ENCODE results near the gene GALNT2. TPM values are rescaled to one million over a fixed set of nuclear protein-coding genes. Genes with fewer than 3 reads are reported as not detected.

The GALNT2 gene
- total RNA-seq, 1 experiment from 2014 or later = 141 TPM

GRCh38 chr1:230216896-230217295 is 149.9 kb downstream of the GALNT2 start:
- Mint-ChIP-seq H3K4me1 (ENCODE audit: low read depth, unreplicated experiment) (peaks cover 37% of the 10 kb centered on the region), H3K4me3 (ENCODE audit: low read depth, unreplicated experiment) (no peak overlapping the region), H3K9me3 (ENCODE audit: low read depth, unreplicated experiment) (peaks cover 3% of the 10 kb centered on the region), H3K27ac (ENCODE audit: unreplicated experiment) (peak overlapping the region; percentile 11), H3K27me3 (ENCODE audit: unreplicated experiment) (no peaks in the 10 kb centered on the region), H3K36me3 (ENCODE audit: insufficient read depth, unreplicated experiment) (peaks cover 10% of the 10 kb centered on the region)
- DNase-seq = no peak
- intact Hi-C loops (cut with micrococcal nuclease; ENCODE audit: unreplicated experiment) = no loop called here
- CTCF ChIA-PET = interaction anchor here (1.1 kb wide), 1 partner anchor 12 kb away, joined by 3 read pairs; no protein-coding TSS in a partner anchor
- TF ChIP-seq CTCF (IDR thresholded peaks at IDR 0.05; ENCODE audit: unreplicated experiment) = no peak
- no TSS peak for BruUV-seq (replicated peaks)

GRCh38 chr1:230218667-230219066 is 151.6 kb downstream of the GALNT2 start:
- Mint-ChIP-seq H3K4me1 (ENCODE audit: low read depth, unreplicated experiment) (peaks cover 25% of the 10 kb centered on the region), H3K27me3 (ENCODE audit: unreplicated experiment) (no peaks in the 10 kb centered on the region), H3K27ac (ENCODE audit: unreplicated experiment) (no peak overlapping the region), H3K36me3 (ENCODE audit: insufficient read depth, unreplicated experiment) (peaks cover 10% of the 10 kb centered on the region), H3K9me3 (ENCODE audit: low read depth, unreplicated experiment) (peaks cover 3% of the 10 kb centered on the region), H3K4me3 (ENCODE audit: low read depth, unreplicated experiment) (no peak overlapping the region)
- intact Hi-C loops (cut with micrococcal nuclease; ENCODE audit: unreplicated experiment) = no loop called here
- no peak for TF ChIP-seq CTCF (IDR thresholded peaks at IDR 0.05; ENCODE audit: unreplicated experiment)
- CTCF ChIA-PET = no interaction called here
- no peak for DNase-seq
- BruUV-seq (replicated peaks) = no TSS peak

- BruUV-seq (replicated peaks) = no TSS peak
- intact Hi-C loops (cut with micrococcal nuclease; ENCODE audit: unreplicated experiment) = no loop called here
- DNase-seq = no peak
- CTCF ChIA-PET = interaction anchor here (0.7 kb wide), 1 partner anchor 152 kb away, joined by 3 read pairs; no protein-coding TSS in a partner anchor
- Mint-ChIP-seq H3K4me3 (ENCODE audit: low read depth, unreplicated experiment) (no peak overlapping the region), H3K4me1 (ENCODE audit: low read depth, unreplicated experiment) (peaks cover 22% of the 10 kb centered on the region), H3K36me3 (ENCODE audit: insufficient read depth, unreplicated experiment) (peaks cover 10% of the 10 kb centered on the region), H3K9me3 (ENCODE audit: low read depth, unreplicated experiment) (peaks cover 3% of the 10 kb centered on the region), H3K27me3 (ENCODE audit: unreplicated experiment) (no peaks in the 10 kb centered on the region), H3K27ac (ENCODE audit: unreplicated experiment) (no peak overlapping the region)
- TF ChIP-seq CTCF (IDR thresholded peaks at IDR 0.05; ENCODE audit: unreplicated experiment) = no peak
Observed at GRCh38 chr1:230219174-230220067, 152.4 kb downstream of the GALNT2 start.

GRCh38 chr1:230220478-230220877 is 153.4 kb downstream of the GALNT2 start:
- Mint-ChIP-seq H3K4me3 (ENCODE audit: low read depth, unreplicated experiment) (no peak overlapping the region), H3K36me3 (ENCODE audit: insufficient read depth, unreplicated experiment) (peaks cover 10% of the 10 kb centered on the region), H3K9me3 (ENCODE audit: low read depth, unreplicated experiment) (peaks cover 3% of the 10 kb centered on the region), H3K27me3 (ENCODE audit: unreplicated experiment) (no peaks in the 10 kb centered on the region), H3K27ac (ENCODE audit: unreplicated experiment) (no peak overlapping the region), H3K4me1 (ENCODE audit: low read depth, unreplicated experiment) (peaks cover 12% of the 10 kb centered on the region)
- intact Hi-C loops (cut with micrococcal nuclease; ENCODE audit: unreplicated experiment) = no loop called here
- no TSS peak for BruUV-seq (replicated peaks)
- CTCF ChIA-PET = no interaction called here
- no peak for TF ChIP-seq CTCF (IDR thresholded peaks at IDR 0.05; ENCODE audit: unreplicated experiment)
- no peak for DNase-seq

Data from Calu3 (cell line).